Tongue (tissue), 3 donors: Measurements from ENCODE around the gene SLC25A44. TPM values are rescaled to one million over a fixed set of nuclear protein-coding genes. Genes with fewer than 3 reads are reported as not detected.

Experiments
- DNase-seq: peaks from one replicate; pipeline ENCODE4 v3.0.0-alpha.2; 2015
- small RNA-seq: library from RNA; depleted of rRNA; stranded (forward); fragments of <200 nt; gene quantifications from one replicate; pipeline ENCODE3, GENCODE V24; 2014; ENCODE audit warnings: low replicate concordance
- total RNA-seq: library from RNA; depleted of rRNA; stranded (reverse); fragments of >200 nt; gene quantifications from one replicate; pipeline ENCODE4 v1.2.3, GENCODE V29; 2014

SLC25A44 gene
- total RNA-seq, 1 donor from 2014 or later = 9.4 TPM

DNA sequence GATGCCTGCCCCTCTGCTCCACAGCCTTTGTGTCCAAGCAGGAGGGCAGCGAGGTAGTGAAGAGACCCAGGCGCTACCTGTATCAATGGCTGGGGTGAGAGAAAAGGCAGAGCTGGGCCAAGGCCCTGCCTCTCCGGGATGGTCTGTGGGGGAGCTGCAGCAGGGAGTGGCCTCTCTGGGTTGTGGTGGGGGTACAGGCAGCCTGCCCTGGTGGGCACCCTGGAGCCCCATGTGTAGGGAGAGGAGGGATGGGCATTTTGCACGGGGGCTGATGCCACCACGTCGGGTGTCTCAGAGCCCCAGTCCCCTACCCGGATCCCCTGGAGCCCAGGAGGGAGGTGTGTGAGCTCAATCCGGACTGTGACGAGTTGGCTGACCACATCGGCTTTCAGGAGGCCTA, 48.8 kb downstream of the SLC25A44 start:
- no peak for DNase-seq

DNA sequence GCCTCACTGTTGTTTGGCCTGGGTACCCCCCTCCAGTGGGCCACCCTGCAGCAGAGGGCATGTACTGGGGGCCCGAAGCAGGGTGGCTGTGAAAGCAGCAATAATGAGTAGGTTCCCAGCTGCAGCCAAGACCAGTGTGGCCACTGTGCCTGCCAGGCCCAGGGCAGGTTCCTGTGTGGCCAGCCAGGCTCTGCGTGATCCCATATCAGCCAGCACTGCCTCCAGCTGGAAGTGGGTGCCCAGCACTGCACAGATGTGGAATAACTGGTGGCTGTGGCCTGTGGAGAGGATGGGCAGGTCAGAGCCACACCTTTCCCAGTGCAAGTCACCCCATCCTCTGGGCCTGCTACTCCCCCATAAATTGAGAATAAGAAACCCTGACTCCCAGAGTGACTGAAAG, 50.2 kb downstream of the SLC25A44 start:
- DNase-seq = no peak

DNA sequence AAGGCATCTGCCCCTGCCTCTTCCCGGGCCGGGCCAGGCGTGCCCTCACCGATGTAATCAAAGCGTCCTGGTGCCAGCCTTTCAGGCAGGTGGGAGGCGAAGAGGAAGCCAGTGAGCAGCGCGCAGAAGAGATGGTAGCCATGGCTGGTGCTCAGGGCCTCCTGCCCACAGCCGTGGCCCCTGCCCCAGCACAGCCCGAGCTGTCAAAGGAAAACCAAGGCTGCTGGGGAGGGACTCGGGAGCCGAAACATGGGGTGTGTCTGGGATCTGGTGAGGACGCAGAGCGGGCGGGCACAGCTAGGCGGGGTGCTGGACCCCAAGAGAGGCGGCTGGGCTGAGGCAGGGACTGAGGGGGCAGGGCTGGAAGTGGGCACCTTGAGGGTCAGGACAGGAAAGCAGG, 50.8 kb downstream of the SLC25A44 start:
- no peak for DNase-seq

DNA sequence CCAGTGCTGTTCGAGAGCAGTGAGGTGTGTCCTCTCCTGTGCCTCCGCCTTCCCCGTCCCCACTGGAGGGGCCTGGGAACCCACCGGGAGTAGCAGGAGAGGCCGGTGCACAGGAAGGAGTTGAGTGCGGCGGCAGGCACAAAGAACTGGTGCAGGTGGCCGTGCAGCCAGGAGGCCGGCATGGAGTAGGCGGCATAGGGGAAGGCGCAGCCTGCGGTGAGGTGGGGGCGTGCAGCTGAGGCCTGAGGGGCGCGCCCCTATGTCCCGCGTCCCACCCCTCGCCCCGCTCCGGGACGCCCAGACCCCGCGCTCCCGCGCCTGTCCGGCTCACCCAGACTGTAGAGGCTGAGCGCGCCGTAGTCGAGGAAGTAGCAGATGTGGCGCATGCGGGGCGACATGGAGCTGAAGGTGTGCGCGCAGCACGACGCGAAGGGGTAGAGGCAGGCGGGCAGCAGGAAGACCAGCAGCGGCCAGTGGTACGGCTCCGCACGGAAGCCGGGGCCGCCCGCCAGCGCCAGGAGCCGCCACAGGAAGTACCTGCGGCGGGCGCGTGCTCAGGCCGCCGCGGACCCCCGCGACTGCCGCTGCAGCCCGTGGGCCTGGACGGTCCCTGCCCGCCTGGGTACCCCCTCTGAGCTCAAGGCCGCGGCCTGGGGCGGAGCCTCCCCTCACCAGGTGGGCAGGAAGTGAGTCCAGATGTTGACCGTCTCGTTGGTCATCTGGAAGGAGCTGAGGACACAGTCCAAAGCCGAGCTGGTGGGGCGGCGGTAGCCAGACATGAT, 51.7 kb downstream of the SLC25A44 start:
- DNase-seq = peak; percentile 52

DNA sequence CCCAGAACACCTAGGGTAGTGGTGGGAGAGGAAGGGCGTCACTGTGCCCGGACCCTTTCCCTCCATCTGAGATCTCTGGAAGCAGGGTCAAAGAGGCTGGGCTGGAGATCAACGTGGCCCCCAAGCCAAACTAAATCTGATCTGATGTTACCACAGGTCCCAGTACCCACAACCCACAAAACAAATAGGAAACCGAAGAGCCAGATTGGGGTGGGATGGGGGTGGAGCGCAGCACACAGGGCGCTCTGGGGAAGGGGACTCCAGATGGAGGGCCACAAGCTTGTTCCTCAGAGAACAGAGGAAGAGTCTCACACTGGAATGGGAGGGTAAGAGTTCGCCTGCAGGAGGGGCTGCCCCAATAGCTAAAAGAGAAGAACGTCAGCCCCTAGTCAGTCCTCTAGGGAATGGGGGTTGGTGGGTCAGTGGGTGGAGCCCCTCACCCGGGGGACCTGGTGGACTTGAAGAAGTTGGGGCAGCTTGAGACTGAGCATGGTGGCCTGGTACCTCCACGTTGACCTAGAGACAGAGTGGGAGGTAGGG, 52.4 kb downstream of the SLC25A44 start:
- no peak for DNase-seq

DNA sequence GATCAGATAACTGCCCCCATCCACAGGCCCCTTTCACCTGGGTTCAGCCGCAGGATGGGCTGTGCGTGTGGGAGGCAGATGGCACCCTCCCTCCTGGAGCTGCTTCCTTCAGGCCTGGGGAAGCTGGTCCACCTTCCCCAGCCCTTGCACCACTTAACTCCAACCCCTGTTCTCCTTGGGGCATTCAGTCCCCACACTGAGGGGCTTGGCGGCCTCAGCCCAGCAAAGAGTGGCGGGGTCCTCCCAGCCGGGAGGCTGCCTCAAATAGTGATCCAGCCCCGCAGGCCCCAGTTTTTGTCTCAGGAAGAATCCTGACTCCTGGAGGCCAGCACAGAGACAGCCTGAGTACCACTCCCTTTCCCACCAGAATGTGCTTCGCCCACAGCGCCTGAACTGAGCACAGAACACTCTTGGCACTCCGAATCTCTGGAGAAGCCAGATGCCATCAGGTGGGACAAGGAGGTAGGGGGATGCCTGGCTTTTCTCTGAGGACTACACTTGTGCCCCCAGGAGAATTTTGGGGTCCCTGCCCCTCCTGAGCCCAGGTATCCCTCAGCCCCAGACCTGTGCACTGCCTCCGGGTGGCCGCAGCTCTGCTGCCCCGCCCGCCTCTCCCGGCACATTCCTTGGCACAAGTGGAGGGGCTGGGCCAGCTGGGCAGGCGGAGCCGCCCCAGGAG, 53.0 kb downstream of the SLC25A44 start:
- DNase-seq = no peak

DNA sequence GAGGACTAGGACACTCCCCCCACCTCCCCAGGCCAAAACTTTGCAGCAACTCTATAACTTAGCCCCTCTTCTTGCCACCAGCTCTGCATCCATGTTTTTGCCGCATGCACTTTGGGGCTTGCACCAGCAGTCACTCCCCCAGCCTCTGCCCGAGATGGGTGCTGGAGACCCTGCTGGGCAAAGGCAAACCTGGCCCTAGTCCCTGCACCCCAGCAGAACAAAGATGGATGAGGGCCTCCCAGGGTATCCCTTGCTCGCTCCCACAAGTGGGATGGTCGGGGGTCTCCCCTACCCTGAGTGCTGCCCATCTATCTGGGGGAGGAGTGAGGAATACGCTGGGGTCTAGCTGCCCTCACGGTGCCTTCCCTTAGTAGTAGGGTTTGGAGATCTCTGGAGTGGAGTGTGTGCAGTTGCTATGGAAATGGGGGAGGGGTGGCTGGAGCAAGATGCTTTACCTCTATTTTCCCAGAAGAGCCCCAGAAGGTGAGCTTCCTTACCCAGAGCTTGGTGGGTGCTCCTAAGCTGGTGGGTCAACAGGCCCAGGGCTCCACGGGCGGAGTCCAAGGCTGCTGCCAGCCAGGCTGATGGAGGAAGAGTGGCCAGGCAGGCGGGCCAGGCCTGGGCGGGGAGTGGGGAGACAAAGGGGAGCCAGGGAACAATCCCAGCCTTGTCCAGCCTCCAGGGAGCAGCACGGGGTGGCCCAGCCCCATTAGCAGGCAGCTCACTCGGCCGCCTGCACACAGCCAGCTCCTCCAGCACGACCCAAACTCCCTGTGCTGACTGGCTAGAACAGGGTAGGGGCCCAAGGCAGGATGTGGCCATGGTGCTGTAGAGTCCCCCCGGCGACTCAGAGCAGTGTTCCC, 53.8 kb downstream of the SLC25A44 start, which contains the start of gene PAQR6:
Gene PAQR6 (minus strand): TSS at position 597 of the 863 bp plus-strand sequence. CDS start 1,325 bp downstream, outside the sequence.
- no peak for DNase-seq

DNA sequence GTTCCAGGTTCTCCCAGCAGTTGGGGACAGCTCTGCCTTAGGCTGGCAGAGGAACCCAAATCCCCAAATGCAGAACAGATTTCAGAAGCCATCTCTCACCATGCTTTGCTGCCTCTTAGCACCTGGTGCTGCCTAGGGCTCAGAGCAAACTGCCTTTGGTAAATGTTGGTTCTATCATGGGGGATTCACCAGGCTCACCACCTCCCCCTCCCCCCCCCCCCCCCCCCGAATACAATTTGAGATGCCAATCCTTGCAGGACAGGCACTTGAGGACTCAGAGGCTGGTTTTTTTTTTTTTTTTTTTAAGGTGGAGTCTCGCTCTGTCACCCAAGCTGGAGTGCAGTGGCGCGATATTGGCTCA, 54.4 kb downstream of the SLC25A44 start:
- no peak for DNase-seq

DNA sequence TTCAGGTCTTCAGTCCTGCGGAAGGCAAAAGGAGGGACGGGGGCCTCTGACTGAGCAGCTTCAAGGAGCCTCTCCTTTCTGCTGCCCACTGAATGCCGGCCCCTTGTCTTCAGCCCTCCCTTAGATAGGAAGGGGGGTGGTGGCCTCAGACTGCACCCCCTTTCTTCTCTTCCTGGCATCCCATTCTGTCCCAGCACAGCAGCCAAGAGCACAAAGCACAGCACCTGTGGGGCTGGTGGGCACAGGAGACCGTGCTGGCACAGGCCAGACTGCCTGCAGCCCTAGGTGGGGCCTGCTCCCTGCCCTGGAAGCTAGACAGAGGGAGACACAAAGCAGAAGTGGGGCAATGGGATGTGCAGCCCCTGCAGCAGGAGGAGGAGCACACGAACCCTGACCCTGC, 55.7 kb downstream of the SLC25A44 start:
- DNase-seq = no peak

DNA sequence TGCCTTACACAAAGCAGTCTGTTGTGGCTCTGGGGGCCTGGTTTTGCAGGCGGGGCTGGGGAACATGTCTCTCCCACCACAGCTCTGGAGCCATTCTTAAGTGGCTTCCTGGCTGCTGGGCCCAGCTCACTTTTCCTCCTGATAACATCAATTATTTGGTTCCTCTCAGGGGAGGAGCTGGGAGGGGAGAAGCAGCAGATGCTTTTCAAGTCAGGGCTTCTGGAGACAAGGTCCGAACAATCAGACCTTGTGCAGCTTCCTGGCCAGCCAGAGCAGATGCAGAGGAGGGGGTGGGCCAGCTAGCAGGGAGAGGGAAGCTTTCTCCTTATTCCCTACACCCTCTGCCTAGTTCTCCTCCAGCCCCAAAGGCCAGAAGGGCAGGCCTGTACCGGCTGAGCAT, 57.6 kb downstream of the SLC25A44 start:
- no peak for DNase-seq

DNA sequence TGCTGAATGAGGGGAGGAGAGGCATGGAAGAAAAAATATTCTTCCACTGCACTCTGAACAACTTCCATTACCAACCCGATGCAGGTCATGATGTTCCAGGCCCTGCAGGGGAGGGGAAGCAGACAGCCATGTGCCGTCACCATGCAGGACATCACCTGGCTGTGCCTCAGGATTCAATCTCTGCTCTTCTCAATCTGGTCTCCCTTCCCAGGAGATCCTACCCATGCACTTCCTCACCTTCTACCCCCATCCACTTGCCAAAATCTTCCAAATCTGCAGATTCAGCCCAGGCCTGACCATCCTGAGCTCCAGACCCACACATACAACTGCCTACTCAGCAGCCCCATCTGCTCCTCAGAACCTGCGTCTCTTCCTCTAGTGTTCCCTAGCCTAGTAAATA, 59.7 kb downstream of the SLC25A44 start:
- no peak for DNase-seq

DNA sequence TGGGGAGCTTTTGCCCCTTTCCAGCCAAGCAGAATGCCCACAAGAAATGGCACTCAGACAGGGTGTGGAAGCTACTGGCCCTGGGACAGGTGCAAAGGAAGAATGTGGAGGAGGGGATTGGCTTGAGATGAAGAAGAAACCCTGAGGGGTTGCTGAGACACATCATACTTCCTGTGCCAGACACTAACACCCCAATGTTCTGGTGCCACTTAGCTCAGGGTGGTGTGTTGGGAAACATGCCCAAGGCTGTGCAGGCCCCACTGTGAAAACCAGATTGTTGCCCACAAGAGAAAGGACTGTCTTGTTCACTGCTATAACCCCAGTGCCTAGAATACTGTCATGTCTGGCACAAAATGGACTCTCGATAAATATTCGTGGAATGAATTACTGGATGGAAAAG, 63.8 kb downstream of the SLC25A44 start:
- no peak for DNase-seq

DNA sequence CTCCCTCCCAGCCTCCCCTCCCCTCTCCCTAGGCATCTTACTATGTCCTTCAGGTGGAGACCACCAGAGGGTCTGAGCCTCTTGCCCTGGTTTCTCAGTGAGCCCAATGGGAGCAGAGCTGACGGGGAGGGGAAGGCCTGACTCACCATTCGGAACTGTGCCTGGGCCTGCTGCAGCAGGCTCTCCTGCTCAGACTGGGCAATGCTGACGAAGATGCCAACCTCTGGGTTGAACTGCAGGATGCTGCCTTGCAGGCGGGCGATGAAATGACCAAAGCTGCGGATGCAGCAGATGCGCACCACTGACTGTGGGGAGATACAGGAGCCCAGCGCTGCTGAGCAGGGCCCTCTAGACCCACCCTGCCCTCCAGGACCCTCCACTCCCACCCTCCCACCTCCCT, 65.0 kb downstream of the SLC25A44 start:
- no peak for DNase-seq

DNA sequence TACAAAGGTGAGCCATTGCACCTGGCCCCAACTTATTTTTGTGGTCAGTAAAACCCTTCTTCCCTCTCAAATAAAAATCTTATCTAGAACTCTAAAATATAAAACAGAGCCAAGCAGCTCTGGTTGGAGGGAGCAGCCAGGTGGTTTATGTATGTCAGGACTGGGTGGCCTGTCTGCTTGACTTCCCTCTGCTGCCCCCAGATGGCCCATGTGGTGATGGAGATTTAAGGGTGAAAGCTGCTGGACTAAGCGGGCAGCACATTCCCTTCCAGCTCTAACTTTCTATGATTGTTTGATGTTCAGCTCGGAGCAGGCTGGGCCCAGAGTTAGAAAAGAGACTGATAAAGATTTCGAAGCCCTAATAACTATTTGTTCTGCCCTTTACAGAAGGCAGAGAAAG, 65.9 kb downstream of the SLC25A44 start:
- DNase-seq = peak; percentile 65

DNA sequence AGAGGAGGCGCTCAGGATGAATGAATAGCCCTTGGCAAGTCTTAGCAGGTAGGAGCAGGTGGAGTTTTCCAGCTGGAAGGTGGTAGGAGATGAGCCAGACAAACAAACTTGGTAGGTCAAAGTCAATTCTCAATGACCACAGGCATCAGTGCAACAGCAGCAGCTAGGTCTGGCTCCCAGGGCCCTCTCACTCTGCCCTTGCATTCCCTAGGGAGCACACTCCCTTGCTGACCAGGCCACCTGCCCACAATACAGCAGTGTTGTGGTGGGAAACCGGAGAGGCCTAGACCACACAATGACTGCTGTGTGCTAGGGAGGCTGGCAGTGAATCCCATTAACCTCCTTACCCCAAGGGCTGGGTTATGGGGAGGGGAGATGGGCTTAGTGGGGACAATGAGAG, 67.0 kb downstream of the SLC25A44 start:
- DNase-seq = no peak

Small RNAs within 50 kb of the gene (small RNA-seq; reads per million reads assigned to genes)
- not detected for gene RF00568

Other genes with a start within 250 kb of the SLC25A44 start
- gene ARHGEF2, start 215.6 kb upstream of the SLC25A44 start, total RNA-seq = 115 TPM
- 282 TPM for gene SSR2, start 173.2 kb upstream of the SLC25A44 start, total RNA-seq
- gene UBQLN4, start 140.3 kb upstream of the SLC25A44 start, total RNA-seq = 29.1 TPM
- 31.8 TPM for gene LAMTOR2, start 139.3 kb upstream of the SLC25A44 start, total RNA-seq
- gene RAB25, start 132.9 kb upstream of the SLC25A44 start, total RNA-seq = 13.3 TPM
- gene MEX3A, start 111.6 kb upstream of the SLC25A44 start, total RNA-seq = 4.0 TPM
- 721 TPM for gene LMNA, start 79.4 kb upstream of the SLC25A44 start, total RNA-seq
- 5.5 TPM for gene SEMA4A, start 40.5 kb upstream of the SLC25A44 start, total RNA-seq
- gene PMF1, start 18.9 kb downstream of the SLC25A44 start, total RNA-seq = 49.7 TPM
- 1.0 TPM for gene BGLAP, start 48.1 kb downstream of the SLC25A44 start, total RNA-seq
- gene PAQR6, start 54.0 kb downstream of the SLC25A44 start, total RNA-seq = 1.0 TPM
- gene SMG5, start 88.7 kb downstream of the SLC25A44 start, total RNA-seq = 52.1 TPM
- gene TMEM79, start 90.2 kb downstream of the SLC25A44 start, total RNA-seq = 6.1 TPM
- 13.1 TPM for gene GLMP, start 101.6 kb downstream of the SLC25A44 start, total RNA-seq
- not detected for gene VHLL, start 105.2 kb downstream of the SLC25A44 start, total RNA-seq
- 302 TPM for gene CCT3, start 144.2 kb downstream of the SLC25A44 start, total RNA-seq
- not detected for gene TSACC, start 144.4 kb downstream of the SLC25A44 start, total RNA-seq
- gene RHBG, start 175.1 kb downstream of the SLC25A44 start, total RNA-seq = 0.31 TPM